Stimulated activated CD8-positive, alpha-beta memory T cell treated with anti-CD3 and anti-CD28 coated beads, Interleukin-7, amount 100 ng/mL, for 4 hours (primary cell): ENCODE measurements around the gene TRIAP1.
A peak's percentile ranks its signal among the peaks of the same experiment; 100 is the strongest.
"Not testable (repeated sequence)": the region's sequence is repeated elsewhere in the genome, so short reads cannot be mapped to it uniquely, and the experiment has no call there.

ENCODE experiments used
- DNase-seq, 2 donors: peaks; one replicate each; pipeline ENCODE4 v3.0.0-alpha.2; 2020; ENCODE audit warnings: low read depth in 2 of 2

TRIAP1 gene

GRCh38 chr12:120445911-120446843 lies at the start of gene TRIAP1, which contains the start of gene GATC:
TRIAP1 (minus strand) TSS chr12:120446384; CDS start chr12:120446372, 12 bp downstream.
GATC (plus strand) TSS chr12:120446444; CDS start chr12:120446481, 37 bp downstream.
- peak; percentile 70 to 84 for DNase-seq

GRCh38 chr12:120495186-120495730 lies 49.1 kb upstream of the TRIAP1 start:
- no peak for DNase-seq

GRCh38 chr12:120490833-120491512 lies 44.8 kb upstream of the TRIAP1 start:
- no peak for DNase-seq

GRCh38 chr12:120490325-120490724 lies 44.1 kb upstream of the TRIAP1 start:
- DNase-seq = no peak

GRCh38 chr12:120489018-120489417 lies 42.8 kb upstream of the TRIAP1 start:
- no peak for DNase-seq

GRCh38 chr12:120488057-120488640 lies 42.0 kb upstream of the TRIAP1 start:
- no peak for DNase-seq

GRCh38 chr12:120487552-120487951 lies 41.4 kb upstream of the TRIAP1 start:
- DNase-seq = not testable (repeated sequence)

- DNase-seq = no peak
These were observed 40.0 kb upstream of the TRIAP1 start for GRCh38 chr12:120485961-120486881.

GRCh38 chr12:120483621-120484020 lies 37.4 kb upstream of the TRIAP1 start:
- no peak for DNase-seq

GRCh38 chr12:120481022-120481767 lies 35.0 kb upstream of the TRIAP1 start:
- peak in 1 of 2 donors; percentile 5 for DNase-seq

GRCh38 chr12:120480211-120480610 lies 34.0 kb upstream of the TRIAP1 start:
- no peak for DNase-seq

GRCh38 chr12:120479458-120479857 lies 33.3 kb upstream of the TRIAP1 start:
- DNase-seq = no peak

GRCh38 chr12:120475643-120476042 lies 29.5 kb upstream of the TRIAP1 start:
- DNase-seq = no peak

GRCh38 chr12:120474616-120474960 lies 28.4 kb upstream of the TRIAP1 start:
- DNase-seq = no peak

GRCh38 chr12:120473807-120474615 lies 27.8 kb upstream of the TRIAP1 start:
- no peak for DNase-seq

GRCh38 chr12:120472521-120472920 lies 26.3 kb upstream of the TRIAP1 start:
- DNase-seq = no peak

- DNase-seq = no peak
These were observed 24.1 kb upstream of the TRIAP1 start for GRCh38 chr12:120470150-120470784.

GRCh38 chr12:120469450-120470149 lies 23.4 kb upstream of the TRIAP1 start, which contains the start of gene SRSF9:
SRSF9 (minus strand) TSS chr12:120469748; CDS start chr12:120469609, 139 bp downstream.
- peak; percentile 93 to 96 for DNase-seq
